ENCODE data around the gene CERT1.
A peak's percentile ranks its signal among the peaks of the same experiment; 100 is the strongest.

Gene CERT1

GRCh38 chr5:75523275-75523674, 11.8 kb upstream of the CERT1 start:
- TF ChIP-seq CTCF (IDR thresholded peaks at IDR 0.05; ENCODE audit: borderline replicate concordance, insufficient read depth, low read depth, low read length) = no peak
- H3K4me3 ChIP-seq (ENCODE audit: low read depth, low read length) = no peak overlapping the region

GRCh38 chr5:75522542-75522941, 11.1 kb upstream of the CERT1 start:
- no peak for TF ChIP-seq CTCF (IDR thresholded peaks at IDR 0.05; ENCODE audit: borderline replicate concordance, insufficient read depth, low read depth, low read length)
- no peak overlapping the region for H3K4me3 ChIP-seq (ENCODE audit: low read depth, low read length)

- H3K4me3 ChIP-seq (ENCODE audit: low read depth, low read length) = no peak overlapping the region
- no peak for TF ChIP-seq CTCF (IDR thresholded peaks at IDR 0.05; ENCODE audit: borderline replicate concordance, insufficient read depth, low read depth, low read length)
Observed at GRCh38 chr5:75522025-75522424, 10.6 kb upstream of the CERT1 start.

- no peak for TF ChIP-seq CTCF (IDR thresholded peaks at IDR 0.05; ENCODE audit: borderline replicate concordance, insufficient read depth, low read depth, low read length)
- no peak overlapping the region for H3K4me3 ChIP-seq (ENCODE audit: low read depth, low read length)
Observed at GRCh38 chr5:75521195-75521594, 9.8 kb upstream of the CERT1 start.

- H3K4me3 ChIP-seq (ENCODE audit: low read depth, low read length) = no peak overlapping the region
- TF ChIP-seq CTCF (IDR thresholded peaks at IDR 0.05; ENCODE audit: borderline replicate concordance, insufficient read depth, low read depth, low read length) = no peak
Observed at GRCh38 chr5:75519761-75520160, 8.3 kb upstream of the CERT1 start.

GRCh38 chr5:75514323-75514722, 2.9 kb upstream of the CERT1 start:
- no peak for TF ChIP-seq CTCF (IDR thresholded peaks at IDR 0.05; ENCODE audit: borderline replicate concordance, insufficient read depth, low read depth, low read length)

GRCh38 chr5:75513841-75514240, 2.4 kb upstream of the CERT1 start:
- no peak for TF ChIP-seq CTCF (IDR thresholded peaks at IDR 0.05; ENCODE audit: borderline replicate concordance, insufficient read depth, low read depth, low read length)
- H3K4me3 ChIP-seq (ENCODE audit: low read depth, low read length) = peak overlapping the region; percentile 31

More at GRCh38 chr5:75514323-75514722, 2.9 kb upstream of the CERT1 start:
- H3K4me3 ChIP-seq (ENCODE audit: low read depth, low read length) = peak overlapping the region; percentile 2
